ENCODE data around the gene RGS13. TPM values are rescaled to one million over a fixed set of nuclear protein-coding genes. Genes with fewer than 3 reads are reported as not detected.

Gene RGS13
- total and polyA plus RNA-seq, 11 donors: 0.17 to 0.45 (median 0.19) TPM; not detected in 8

GRCh38 chr1:192601143-192601542, 34.8 kb upstream of the RGS13 start:
- Histone ChIP-seq H3K4me3 (no peak overlapping the region), H3K27ac (no peak overlapping the region), H3K9me3 (no peaks in the 10 kb centered on the region), H3K4me1 (peaks cover 0 to 8% (median 1%) of the 10 kb centered on the region in 12 donors), H3K27me3 (no peaks in the 10 kb centered on the region), H3K36me3 (no peaks in the 10 kb centered on the region)
- 48 to 73% (median 59%) methylated on average over 1 of the region's 1 CpG for WGBS, 4 donors
- TF ChIP-seq POLR2A (IDR thresholded peaks at IDR 0.05): no peak
- TF ChIP-seq CTCF (IDR thresholded peaks at IDR 0.05): no peak
- DNase-seq (no peak), ATAC-seq (no peak)
- intact Hi-C loops (cut with DNase I): loop anchor here in 4 of 10 donors (10.0 kb wide), 2 partner anchors 204 to 414 kb away; partner anchors contain the start of gene RGS2 (in 2 of the 4)

GRCh38 chr1:192601567-192601966, 34.4 kb upstream of the RGS13 start:
- H3K4me3 ChIP-seq: no peak overlapping the region
- peaks cover 0 to 8% (median 1%) of the 10 kb centered on the region in 12 donors for H3K4me1 ChIP-seq
- DNase-seq: no peak
- TF ChIP-seq CTCF (IDR thresholded peaks at IDR 0.05) (no peak), POLR2A (IDR thresholded peaks at IDR 0.05) (no peak)
- intact Hi-C loops (cut with DNase I): loop anchor here in 4 of 10 donors (10.0 kb wide), 2 partner anchors 203 to 413 kb away; partner anchors contain the start of gene RGS2 (in 2 of the 4)
- H3K27me3 ChIP-seq: no peaks in the 10 kb centered on the region
- no peak overlapping the region for H3K27ac ChIP-seq
- no peak for ATAC-seq
- H3K9me3 ChIP-seq: no peaks in the 10 kb centered on the region
- no peaks in the 10 kb centered on the region for H3K36me3 ChIP-seq

DNA sequence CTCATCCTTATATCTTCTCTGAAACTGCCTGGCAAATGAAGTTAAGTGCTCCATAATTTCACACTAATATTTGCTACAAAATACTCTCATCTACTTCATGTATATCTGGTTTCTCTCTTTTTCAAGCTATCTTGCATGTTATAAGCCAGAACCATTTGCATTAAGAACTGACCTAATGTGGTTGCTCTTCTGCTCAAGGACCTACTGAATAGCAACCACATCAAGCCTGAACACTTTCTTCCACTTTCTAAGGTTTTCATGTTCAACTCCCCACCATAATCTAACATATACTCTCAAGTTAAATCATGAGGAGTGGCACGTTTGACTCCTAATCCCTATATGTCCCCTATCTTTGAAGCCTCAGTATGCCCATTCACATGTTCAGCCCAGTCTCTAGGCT, 33.2 kb upstream of the RGS13 start:
- Histone ChIP-seq H3K27me3 (no peaks in the 10 kb centered on the region), H3K9me3 (no peaks in the 10 kb centered on the region), H3K4me3 (no peak overlapping the region), H3K36me3 (no peaks in the 10 kb centered on the region), H3K4me1 (peaks cover 0 to 8% (median 1%) of the 10 kb centered on the region in 12 donors), H3K27ac (no peak overlapping the region)
- intact Hi-C loops (cut with DNase I): loop anchor here in 4 of 10 donors (2.0 to 10.0 kb wide), 3 partner anchors 128 to 412 kb away; partner anchors contain the start of gene RGS2 (in 2 of the 4)
- WGBS, 4 donors: 57 to 83% (median 78%) methylated on average over 1 of the region's 1 CpG
- ATAC-seq: no peak
- TF ChIP-seq CTCF (IDR thresholded peaks at IDR 0.05): no peak
- TF ChIP-seq POLR2A (IDR thresholded peaks at IDR 0.05): no peak
- DNase-seq: no peak

GRCh38 chr1:192603218-192603787, 32.6 kb upstream of the RGS13 start:
- whole genome bisulfite sequencing, 4 donors: 72 to 81% (median 73%) methylated on average over 3 of the region's 3 CpGs
- H3K27me3 ChIP-seq: no peaks in the 10 kb centered on the region
- no peaks in the 10 kb centered on the region for H3K36me3 ChIP-seq
- H3K4me3 ChIP-seq: no peak overlapping the region
- ATAC-seq (no peak), DNase-seq (no peak)
- intact Hi-C loops (cut with DNase I): loop anchor here in 4 of 10 donors (2.0 to 10.0 kb wide), 3 partner anchors 129 to 411 kb away; partner anchors contain the start of gene RGS2 (in 2 of the 4)
- peaks cover 0 to 8% (median 1%) of the 10 kb centered on the region in 12 donors for H3K4me1 ChIP-seq
- no peak overlapping the region for H3K27ac ChIP-seq
- TF ChIP-seq CTCF (IDR thresholded peaks at IDR 0.05): no peak
- TF ChIP-seq POLR2A (IDR thresholded peaks at IDR 0.05): no peak
- no peaks in the 10 kb centered on the region for H3K9me3 ChIP-seq
